NCI-H774 (cell line): ENCODE data around the gene IL19.
"Not testable (repeated sequence)": the region's sequence is repeated elsewhere in the genome, so short reads cannot be mapped to it uniquely, and the experiment has no call there.

ENCODE experiments used
- DNase-seq: peaks from one replicate; lab custom pipeline; 2025; lab: John Stamatoyannopoulos, UW

The IL19 gene

DNA sequence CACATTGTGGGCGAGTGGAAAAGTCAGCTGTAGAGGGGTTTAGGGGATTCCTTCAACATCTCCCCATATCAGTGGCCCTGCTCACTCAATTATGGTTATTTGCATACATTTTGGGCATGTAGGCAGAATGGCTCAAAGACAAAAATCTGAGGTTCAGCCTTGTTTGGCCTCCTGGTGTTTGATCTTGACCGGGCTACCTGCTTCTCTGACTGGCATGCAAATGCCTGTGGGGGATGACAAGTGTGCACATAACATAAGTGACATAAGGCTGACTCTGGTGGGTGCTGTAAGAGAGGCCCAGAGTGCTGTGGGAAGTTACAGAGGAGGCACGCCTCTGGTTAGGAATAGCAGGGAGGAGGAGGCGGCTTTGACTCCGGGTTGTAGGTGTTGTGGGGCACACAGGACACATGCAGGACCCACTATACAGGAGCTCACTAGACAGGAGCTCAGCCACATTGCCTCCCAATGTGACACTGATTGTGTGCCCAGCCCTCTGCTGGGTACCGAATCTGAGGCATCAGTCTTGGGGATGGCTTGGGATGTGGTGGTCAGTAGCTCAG is 29.4 kb upstream of the IL19 start:
- DNase-seq, result no peak

DNA sequence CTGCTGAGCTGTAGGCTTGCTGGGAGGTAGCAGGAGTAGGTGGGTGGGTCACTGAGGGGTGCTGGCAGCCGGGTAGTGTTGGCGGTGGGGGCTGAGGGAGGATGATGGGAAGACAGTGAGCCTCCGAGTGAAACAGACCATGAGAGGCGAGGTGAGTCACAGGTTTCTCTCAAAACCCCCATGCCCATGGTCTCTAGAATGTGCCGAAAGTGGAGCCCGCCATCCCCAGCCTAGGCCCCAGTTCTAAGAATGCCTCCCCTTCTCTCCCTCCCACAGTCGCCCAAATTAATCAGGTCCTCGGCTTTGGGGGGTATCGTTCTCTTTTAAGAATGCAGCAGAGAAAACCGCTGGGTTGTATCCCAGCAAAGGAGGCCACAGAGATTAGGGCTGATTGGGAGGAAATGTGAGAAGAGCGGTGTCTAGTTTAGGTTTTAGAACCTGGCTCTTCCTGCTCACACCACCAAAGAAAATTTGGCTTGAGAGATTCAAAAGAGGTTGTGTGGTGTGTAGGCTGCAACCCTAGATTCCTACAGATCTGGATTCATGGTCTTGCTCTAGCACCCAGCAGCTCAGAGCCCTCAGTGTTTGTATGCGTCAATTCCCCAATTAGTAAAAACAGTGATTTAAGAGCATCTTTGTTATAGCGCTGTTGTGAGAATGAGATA is 27.7 kb upstream of the IL19 start:
- DNase-seq, result no peak

DNA sequence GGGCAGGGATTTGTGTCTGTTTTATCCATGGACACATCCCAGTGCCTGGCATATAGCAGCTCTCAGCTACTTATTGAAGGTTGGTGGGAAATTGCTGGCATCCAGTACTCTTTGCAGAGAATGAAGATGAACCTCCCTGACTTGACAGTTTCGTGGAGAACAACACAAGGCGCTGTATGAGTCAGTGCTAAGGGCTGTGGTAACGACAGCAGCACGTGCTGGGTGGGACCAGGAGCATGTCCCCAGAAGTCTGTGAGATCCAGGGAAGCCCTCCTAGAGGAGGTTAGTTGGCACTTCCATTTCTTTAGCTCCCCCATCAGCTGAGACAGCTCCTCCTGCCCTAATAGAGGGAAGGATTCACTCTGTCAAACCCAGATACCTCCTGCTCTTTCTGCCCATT is 25.9 kb upstream of the IL19 start:
- no peak for DNase-seq

DNA sequence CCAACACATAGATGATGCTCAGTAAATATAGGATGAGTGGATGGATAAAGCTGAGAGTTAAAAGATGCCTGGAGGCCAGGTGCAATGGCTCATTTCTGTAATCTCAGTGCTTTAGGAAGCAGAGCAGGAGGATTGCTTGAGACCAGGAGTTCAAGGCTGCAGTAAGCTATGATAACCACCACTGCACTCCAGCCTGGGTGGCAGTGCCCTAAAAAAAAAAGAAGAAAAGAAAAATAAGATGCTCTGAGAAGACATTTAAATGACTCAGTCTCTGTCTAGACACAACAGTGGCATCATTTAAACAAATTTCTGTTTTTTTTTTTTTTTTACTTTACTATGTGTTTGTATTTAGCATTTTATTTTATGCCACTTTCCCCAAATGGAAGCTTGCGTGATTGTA is 25.3 kb upstream of the IL19 start:
- DNase-seq, result no peak

DNA sequence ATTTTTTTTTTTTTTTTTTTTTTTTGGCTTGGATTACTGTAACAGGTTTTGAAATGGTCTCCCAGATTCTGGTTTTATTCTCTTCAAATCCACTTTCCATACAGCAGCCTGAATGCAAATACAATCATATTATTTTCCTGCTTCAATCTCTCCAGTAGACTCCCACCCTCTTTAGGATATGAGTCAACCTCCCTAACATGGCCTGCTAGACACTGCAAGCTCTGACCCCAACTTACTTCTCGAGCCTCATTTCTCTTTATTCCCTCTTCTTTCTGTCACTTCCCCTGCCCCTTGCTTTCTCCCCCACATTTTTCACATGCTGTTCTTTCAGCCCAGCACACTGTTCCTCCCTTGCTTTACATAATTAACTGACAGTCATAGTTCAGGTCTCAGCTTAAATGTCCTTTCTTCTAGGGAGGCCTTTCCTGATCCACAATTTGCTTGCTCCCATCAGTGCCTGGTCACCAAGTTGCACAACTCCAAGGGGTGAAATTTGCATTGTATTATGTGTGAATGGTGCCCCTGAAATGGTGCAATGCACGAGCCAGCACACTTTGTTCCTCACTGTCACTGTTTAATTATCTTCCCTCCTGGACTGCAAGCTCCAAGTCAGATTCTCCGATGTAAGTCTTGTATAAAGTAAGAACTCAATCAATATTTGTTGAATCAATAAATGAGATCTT is 22.1 kb upstream of the IL19 start:
- no peak for DNase-seq

DNA sequence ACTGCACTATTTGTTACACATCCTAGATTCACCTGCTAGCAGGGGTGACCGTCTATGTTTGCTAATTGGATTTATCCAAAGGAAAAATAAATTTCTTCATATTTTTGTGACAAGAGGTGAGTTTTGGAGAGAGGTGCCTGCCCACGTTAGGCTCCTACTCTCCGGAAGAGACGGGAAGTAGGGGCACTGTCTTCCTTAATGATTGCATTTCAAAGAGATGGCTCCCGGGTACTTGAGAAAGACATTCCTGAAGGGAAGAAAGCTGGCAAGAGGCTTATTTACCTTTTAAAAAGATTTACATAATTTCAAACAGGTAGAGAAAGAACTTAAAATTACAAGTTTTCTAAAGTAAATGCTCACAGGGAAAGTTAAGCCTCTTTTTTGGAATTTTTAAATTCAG is 18.7 kb upstream of the IL19 start:
- DNase-seq, result no peak

DNA sequence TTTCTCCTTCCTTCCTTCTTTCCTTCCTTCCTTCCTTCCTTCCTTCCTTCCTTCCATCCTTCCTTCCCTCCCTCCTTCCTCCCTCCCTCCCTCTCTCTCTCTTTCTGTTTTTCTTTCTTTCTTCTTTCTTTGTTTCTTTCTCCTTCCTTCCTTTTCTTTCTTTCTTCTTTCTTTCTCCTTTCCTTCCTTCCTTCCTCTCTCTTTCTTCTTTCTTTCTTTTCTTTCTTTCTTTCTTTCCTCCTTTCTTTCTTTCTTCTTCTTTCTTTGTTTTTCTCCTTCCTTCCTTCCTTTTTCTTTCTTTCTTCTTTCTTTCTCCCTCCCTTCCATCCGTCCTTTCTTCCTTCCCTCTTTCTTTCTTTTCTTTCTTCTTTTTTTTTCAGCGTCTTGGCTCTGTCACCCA is 18.1 kb upstream of the IL19 start:
- DNase-seq, result no peak

DNA sequence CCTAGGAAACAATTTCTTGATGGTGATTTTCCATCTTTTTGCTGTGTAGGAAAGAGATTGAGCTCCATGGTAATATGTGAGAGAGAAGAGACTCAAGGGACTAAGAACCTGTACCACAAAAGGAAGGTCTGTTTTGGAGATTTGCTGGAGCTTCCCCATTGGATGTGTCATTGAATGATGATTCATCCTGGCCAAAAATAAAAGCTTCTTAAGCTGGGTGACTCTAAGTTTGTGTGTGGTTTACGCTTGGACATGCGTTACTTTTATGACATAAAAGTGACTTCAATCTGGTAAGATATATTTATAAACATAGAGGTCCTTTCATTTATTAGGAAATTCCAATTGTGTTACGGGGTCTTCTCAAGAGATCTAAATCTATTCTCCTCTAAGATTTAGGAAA is 17.4 kb upstream of the IL19 start:
- no peak for DNase-seq

DNA sequence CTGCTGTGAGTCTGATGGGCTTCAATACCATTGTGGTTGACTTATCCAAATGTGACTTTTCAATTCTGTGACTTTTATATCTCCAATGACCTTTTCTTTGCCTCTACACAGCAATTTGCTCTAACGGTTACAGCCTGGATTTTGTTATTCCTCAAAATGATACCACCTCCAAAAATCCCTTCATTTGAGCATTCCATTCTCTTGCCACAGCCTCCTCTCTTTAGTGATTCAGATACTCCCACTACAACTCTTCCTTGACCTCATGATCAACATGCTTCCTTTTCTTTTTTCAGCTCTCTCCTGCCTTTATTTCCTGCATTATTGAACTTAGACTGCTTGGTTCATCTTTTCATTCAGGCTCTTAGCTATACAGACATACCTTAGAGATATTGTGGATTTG is 16.6 kb upstream of the IL19 start:
- DNase-seq, result no peak

DNA sequence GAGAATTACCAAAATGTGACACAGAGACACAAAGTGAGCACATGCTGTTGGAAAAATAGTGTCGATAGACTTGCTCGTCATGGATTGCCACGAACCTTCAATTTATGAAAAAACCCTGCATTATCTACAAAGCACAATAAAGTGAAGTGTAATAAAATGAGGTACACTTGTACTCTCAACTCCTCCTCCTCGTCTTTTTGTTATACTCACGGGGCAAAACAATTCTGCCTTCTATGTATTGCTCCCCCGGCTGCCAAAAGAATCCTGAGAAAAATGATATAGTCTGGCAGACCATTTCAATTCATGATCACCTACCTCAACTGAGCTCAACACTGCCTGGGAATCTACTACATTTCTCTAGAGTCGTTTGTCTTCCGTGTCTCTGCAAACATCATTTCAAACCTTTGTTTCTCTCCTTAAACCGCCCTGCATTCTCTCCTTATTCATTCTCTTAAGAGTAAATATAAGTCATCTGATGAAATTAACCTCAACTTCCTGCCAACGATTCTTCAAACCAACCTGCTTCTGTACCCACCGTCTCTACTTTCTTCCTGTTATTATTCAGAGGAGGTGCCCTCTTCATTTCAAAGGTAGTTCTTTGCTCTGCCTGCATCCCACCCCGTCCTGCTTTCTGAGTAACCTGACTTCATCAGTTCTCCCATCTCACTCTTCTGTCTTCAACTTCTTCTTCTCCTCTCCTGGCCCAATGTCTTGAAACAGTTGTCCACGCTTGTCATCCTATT is 12.9 kb upstream of the IL19 start:
- DNase-seq, result no peak

DNA sequence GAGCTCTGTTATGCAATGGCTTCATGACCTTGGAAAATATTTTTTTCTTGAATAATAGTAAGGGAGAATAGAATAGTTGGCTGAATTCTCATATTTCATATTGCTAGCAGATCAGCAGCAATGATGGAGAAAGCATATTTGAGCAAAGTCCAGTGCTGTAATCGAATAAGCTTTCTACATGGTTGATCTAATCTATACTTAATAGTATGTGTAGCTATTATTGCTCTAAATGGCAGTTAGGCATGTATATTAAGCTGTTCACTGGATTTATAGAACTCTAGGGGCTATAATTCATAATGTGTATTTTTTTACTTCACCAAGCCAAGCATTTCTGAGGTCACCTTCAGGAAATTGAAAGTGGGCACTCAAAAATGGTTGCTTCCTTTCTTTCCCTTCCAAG is 10.0 kb upstream of the IL19 start:
- DNase-seq, result no peak

DNA sequence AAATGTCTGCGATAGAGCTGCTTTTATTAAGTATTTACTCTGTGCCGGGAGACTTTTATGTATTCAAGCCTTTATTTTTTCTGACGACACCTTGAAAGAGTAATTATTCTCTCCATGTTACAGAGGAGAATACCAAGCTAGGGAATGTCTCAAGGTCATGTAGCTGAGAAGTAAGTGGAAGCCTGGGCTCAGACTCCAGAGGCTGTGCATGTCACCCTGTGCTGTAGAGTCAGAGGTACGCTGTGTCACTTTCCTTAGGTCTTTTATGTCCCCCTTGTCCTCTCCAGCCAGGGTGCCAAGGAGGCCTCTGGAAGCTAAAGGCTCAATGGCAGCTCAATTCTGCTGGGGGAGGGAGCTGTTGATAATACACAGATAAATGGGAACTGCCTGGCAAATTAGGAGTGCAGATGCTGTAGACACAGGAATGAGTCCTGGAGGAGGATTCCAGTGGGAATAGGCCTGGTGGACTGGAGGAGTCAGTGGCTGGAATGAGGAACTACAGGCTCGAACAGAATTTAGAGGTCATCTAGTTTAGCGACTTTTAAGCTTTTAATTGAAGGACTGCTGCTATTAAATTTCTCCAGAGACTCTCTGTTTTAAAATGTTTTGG is 9.3 kb upstream of the IL19 start:
- no peak for DNase-seq

DNA sequence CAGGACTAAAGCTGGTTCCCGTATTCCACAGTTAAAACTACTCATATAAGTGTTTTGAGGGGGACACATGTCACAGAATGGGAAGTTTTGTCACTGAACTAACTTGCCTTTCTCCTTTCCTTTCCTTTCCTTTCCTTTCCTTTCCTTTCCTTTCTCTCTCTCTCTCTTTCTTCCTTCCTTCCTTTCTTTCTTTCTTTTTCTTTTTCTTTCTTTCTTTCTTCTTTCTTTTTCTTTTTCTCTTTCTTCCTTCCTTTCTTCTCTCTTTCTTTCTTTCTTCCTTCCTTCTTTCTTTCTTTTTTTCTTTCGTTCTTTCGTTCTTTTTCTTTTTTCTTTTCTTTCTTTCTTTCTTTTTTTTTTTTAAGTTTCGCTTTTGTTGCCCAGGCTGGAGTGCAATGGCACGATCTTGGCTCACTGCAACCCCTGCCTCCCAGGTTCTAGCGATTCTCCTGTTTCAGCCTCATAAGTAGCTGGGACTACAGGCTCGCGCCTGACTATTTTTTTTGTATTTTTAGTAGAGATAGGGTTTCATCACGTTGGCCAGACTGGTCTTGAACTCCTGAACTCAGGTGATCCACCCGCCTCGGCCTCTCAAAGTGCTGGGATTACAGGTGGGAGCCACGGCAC is 7.7 kb upstream of the IL19 start:
- DNase-seq, result not testable (repeated sequence)

DNA sequence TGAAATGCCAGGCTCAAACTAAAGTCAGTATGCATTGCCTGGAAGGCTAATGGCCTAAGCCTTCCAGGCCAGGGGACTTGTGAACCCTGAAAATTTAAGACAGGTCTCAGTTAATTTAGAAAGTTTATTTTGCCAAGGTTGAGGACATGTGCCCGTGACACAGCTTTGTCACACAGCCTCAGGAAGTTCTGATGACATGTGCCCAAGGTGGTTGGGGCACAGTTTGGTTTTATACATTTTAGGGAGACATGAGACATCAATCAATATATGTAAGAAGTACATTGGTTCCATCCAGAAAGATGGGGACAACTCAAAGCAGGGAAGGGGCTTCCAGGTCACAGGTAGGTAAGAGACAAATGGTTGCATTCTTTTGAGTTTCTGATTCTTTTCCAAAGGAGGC is 4.8 kb upstream of the IL19 start:
- DNase-seq, result not testable (repeated sequence)

DNA sequence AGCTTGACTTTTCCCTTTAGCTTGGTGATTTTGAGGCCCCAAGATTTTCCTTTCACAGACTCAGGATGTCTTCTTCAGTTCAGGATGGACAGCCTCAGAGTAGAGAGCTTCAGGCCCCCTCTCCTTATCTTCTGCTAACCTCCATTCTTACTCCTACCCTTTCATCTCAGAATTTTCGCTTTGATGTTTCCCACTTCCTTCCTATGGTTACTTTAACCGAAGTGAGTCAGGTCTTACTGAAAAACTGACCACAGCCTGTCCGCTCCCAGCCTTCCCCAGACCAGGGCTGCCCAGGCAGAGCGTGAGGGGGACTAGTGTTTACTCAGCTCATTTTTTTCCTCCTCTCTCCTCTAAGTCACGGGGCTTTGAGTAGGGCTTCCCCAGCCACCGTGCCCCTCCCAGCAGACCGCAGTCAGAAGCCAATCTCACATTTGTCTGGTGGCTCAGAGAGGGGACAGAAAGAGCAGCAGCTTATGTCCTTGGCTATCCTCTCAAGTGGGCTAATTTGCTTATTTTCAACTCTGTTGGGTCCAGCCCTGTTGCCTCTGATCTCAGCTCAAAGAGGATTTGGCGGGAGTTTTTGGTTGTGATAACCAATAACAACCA is 4.2 kb upstream of the IL19 start:
- no peak for DNase-seq

DNA sequence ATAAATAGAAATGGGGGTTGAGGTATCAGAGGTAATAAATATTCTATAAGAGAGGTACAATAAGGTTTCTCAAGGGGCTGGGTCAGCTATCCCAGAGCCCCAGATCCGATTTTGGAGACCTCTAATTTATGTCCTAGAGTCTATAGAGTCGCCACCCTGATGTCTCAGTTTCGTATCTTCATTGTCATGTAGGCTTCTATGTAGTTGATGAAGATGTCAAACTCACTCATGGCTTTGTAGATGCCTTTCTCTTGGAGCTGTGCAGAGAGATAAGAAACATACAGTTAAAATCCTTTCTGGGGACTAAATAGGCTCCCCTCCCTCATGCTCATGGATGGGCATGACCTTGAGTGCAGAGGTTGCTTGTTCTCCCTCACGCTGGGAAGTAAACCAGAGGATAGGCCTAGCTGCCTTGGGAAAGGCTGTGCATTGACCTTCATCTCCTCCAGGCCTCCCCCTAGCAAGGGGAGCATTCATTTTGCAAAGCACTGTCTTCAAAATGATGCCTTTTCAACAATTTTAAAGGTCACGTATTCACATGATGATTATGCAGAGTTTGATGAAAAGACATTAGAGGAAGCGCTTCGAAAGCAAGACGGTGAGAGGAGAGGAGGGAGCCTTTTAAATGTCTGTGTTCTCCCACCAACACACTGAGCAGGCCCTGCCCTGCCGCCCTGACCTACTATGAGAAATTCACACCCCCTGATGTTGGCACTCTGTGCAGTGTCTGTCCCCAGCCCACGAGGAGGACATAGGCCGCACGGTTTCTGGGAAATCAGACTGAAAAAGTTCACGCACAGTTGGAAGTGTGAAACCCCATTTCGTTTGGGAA is 1.9 kb upstream of the IL19 start:
- no peak for DNase-seq

DNA sequence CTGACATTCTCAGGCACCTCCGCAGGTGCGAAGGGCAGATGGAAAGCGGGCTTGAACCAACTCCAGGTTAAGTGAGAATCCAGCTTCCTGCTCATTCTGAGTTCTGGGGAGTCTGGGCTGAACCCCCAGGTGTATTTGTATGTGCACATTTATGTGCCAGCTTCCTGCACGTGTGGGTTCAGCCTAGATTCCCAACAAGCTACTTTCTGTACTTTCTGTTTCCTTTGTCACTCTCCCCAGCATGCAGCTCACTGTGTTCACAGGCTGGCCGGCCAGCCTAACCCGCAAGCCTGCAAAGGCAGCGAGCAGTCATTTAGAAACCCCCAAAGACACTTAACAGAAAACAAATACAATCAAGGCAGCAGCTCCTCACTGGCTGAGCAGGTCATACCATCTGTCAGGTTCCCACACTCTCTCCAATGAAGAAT is 1.3 kb upstream of the IL19 start:
- DNase-seq, result no peak

DNA sequence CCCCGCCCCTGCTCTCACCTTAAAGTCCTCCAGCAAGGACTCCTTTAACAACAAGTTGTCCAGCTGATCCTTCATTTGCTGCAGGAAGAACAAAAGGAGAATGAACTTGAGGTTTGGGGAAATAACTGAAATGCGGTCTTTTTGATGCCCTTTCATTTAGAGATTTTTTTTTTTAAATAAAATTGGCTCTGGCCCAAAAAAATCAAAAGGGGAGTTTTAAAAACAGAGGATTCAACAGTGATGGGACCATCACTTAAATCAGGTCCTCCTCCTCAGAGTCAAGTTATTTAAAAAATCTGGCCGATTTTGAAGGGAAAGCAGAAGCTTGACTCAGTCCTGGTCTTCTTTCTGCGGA is 742 bp downstream of the IL19 start:
- DNase-seq, result no peak

DNA sequence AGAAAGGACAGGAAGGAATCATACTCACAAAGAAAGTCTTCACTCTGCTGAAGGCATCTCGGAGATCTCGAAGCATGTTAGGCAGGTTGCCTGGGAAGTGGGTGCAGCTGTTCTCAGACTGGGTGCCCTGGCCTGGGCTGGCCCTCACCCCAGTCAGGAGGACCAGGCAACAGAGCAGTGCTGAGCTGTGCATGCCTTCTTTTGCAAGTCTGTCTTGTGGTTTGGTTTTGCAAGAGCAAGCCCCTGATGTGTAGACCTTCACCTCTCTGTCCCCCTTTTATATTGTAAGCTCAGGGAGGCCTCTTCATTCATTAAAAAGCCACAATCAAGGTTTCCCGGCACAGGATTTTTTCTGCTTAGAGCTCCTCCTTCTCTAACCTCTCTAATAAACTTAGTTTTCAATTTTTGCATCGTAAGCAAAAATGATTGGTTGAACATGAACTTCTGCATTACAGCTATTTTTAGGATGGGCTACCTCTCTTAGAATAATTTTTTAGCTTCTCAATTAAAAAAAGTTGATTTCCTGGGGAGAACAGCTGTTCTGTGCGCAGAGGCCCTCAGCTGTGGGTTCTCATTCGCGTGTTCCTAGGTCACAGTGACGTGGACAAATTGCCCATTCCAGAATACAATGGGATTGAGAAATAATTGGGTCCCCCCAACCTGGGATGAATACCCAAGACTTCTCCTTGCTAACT is 1.8 kb downstream of the IL19 start, which contains the start of gene IL10:
Gene IL10, minus strand, starts transcription at position 252 of the 695 bp plus-strand sequence. Its CDS starts 59 bp downstream, at position 193.
- no peak for DNase-seq

DNA sequence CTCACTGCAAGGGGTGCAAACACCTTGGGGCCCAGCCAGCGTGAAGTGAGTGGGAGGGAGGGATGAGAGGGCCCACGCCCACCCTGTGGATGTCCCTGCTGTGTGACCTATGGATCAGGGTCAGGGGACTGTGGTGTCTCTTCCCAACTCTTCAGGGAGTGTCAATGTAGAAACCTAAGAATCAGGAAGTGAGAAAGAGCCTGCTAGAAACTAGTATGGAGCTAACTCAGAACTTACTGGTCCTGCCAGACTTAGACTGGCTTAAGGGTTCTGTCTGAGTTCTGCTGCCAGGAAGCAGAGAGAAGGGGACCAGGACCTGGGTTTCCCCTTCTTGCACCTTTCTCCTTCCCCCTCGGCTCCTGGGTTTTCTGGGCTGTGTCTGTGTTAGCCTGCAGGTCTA is 3.5 kb downstream of the IL19 start:
- no peak for DNase-seq
